HEK293 (cell line): ENCODE measurements around the gene COQ8B.
A peak's percentile ranks its signal among the peaks of the same experiment; 100 is the strongest.

ENCODE experiments used
- CTCF ChIA-PET: fragments of 350-600 bp; formaldehyde crosslinking; extraction: SDS; loops from one replicate; lab custom pipeline; 2021; ENCODE audit warnings: antibody characterized with exemption; lab: Yijun Ruan, JAX
- POLR2A ChIA-PET: fragments of 300-600 bp; formaldehyde crosslinking; extraction: SDS; loops from one replicate; lab custom pipeline; 2020; ENCODE audit warnings: antibody characterized with exemption, inconsistent platforms; lab: Yijun Ruan, JAX
- H3K27ac ChIP-seq: fragments of 200-500 bp; sonication (Bioruptor generic); 2 replicates; pipeline ENCODE4 v1.5.1; 2014; ENCODE audit warnings: low read depth, low read length, control low read depth, inconsistent platforms; ENCODE audit errors: extremely low read depth
- H3K36me3 ChIP-seq, 2 experiments: fragments of 200-500 bp in 1 of 2; sonication (Bioruptor generic) in 1 of 2; 1 replicate in 1 of 2; 2 replicates in 1 of 2; pipeline ENCODE4 v1.5.1; 2014 to 2017; ENCODE audit warnings: inconsistent platforms in 2 of 2, low read length in 2 of 2; ENCODE audit not compliant: control insufficient read depth in 2 of 2, insufficient read depth in 1 of 2
- H3K4me1 ChIP-seq: fragments of 200-500 bp; sonication (Bioruptor generic); 2 replicates; pipeline ENCODE4 v1.5.1; 2014; ENCODE audit warnings: mild to moderate bottlenecking, low read length, inconsistent platforms; ENCODE audit not compliant: control insufficient read depth, insufficient read depth
- H3K4me3 ChIP-seq: 2 replicates; pipeline ENCODE4 v1.5.1; 2011; ENCODE audit warnings: low read depth, mild to moderate bottlenecking, control low read depth, low read length, moderate library complexity
- H3K9me3 ChIP-seq: fragments of 200-500 bp; sonication (Bioruptor generic); 2 replicates; pipeline ENCODE4 v1.5.1; 2014; ENCODE audit warnings: low read depth, low read length, inconsistent platforms; ENCODE audit not compliant: control insufficient read depth, insufficient read depth
- EGR2 ChIP-seq: fragments of 450-650 bp; formaldehyde crosslinking; IDR thresholded peaks from 2 replicates; pipeline ENCODE4 v1.5.1; 2016; ENCODE audit warnings: low read depth, missing biosample characterization, missing genetic modification characterization
- INSM2 ChIP-seq: fragments of 450-650 bp; formaldehyde crosslinking; IDR thresholded peaks from 2 replicates; pipeline ENCODE4 v1.5.1; 2016; ENCODE audit warnings: missing biosample characterization, missing genetic modification characterization
- KLF8 ChIP-seq: fragments of 450-650 bp; formaldehyde crosslinking; IDR thresholded peaks from 2 replicates; pipeline ENCODE4 v1.5.1; 2016; ENCODE audit warnings: missing biosample characterization, missing genetic modification characterization
- PRDM1 ChIP-seq: fragments of 450-650 bp; formaldehyde crosslinking; IDR thresholded peaks from 2 replicates; pipeline ENCODE4; 2016; ENCODE audit warnings: missing biosample characterization, missing genetic modification characterization
- PRDM10 ChIP-seq: fragments of 450-650 bp; formaldehyde crosslinking; IDR thresholded peaks from 2 replicates; pipeline ENCODE4 v1.5.1; 2016; ENCODE audit warnings: missing biosample characterization, missing genetic modification characterization
- SP3 ChIP-seq: fragments of 450-650 bp; formaldehyde crosslinking; IDR thresholded peaks from 2 replicates; pipeline ENCODE4 v1.5.1; 2016; ENCODE audit warnings: missing biosample characterization, missing genetic modification characterization
- TSHZ1 ChIP-seq: fragments of 450-650 bp; formaldehyde crosslinking; IDR thresholded peaks from 2 replicates; pipeline ENCODE4 v1.5.1; 2016; ENCODE audit warnings: missing biosample characterization, missing genetic modification characterization, borderline replicate concordance
- ZBTB11 ChIP-seq: fragments of 450-650 bp; formaldehyde crosslinking; conservative IDR thresholded peaks from 2 replicates; pipeline ENCODE4 v1.5.1; 2016; ENCODE audit warnings: low read depth, missing biosample characterization, missing genetic modification characterization
- ZBTB49 ChIP-seq: fragments of 450-650 bp; formaldehyde crosslinking; IDR thresholded peaks from 2 replicates; pipeline ENCODE4 v1.5.1; 2016; ENCODE audit warnings: missing biosample characterization, missing genetic modification characterization, low read depth
- ZFHX2 ChIP-seq: fragments of 450-650 bp; formaldehyde crosslinking; conservative IDR thresholded peaks from 2 replicates; pipeline ENCODE4 v1.5.1; 2016; ENCODE audit warnings: missing biosample characterization, missing genetic modification characterization
- ZNF2 ChIP-seq: fragments of 450-650 bp; formaldehyde crosslinking; IDR thresholded peaks from 2 replicates; pipeline ENCODE4 v1.5.1; 2016; ENCODE audit warnings: missing biosample characterization, missing genetic modification characterization
- ZNF211 ChIP-seq: fragments of 450-650 bp; formaldehyde crosslinking; IDR thresholded peaks from 2 replicates; pipeline ENCODE4 v1.5.1; 2016; ENCODE audit warnings: low read depth, missing biosample characterization, missing genetic modification characterization
- ZNF24 ChIP-seq: fragments of 450-650 bp; formaldehyde crosslinking; IDR thresholded peaks from 2 replicates; pipeline ENCODE4 v1.5.1; 2016; ENCODE audit warnings: missing biosample characterization, missing genetic modification characterization
- ZNF324 ChIP-seq: fragments of 450-650 bp; formaldehyde crosslinking; IDR thresholded peaks from 2 replicates; pipeline ENCODE4 v1.5.1; 2016; ENCODE audit warnings: missing biosample characterization, missing genetic modification characterization
- ZNF335 ChIP-seq: fragments of 450-650 bp; formaldehyde crosslinking; conservative IDR thresholded peaks from 2 replicates; pipeline ENCODE4 v1.5.1; 2016; ENCODE audit warnings: missing biosample characterization, missing genetic modification characterization
- ZNF561 ChIP-seq: fragments of 450-650 bp; IDR thresholded peaks from 2 replicates; pipeline ENCODE4 v1.5.1; 2018; ENCODE audit warnings: missing biosample characterization, missing genetic modification characterization, borderline replicate concordance
- ZNF600 ChIP-seq: fragments of 450-650 bp; formaldehyde crosslinking; IDR thresholded peaks from 2 replicates; pipeline ENCODE4 v1.5.1; 2016; ENCODE audit warnings: missing biosample characterization, missing genetic modification characterization
- ZNF792 ChIP-seq: fragments of 450-650 bp; formaldehyde crosslinking; IDR thresholded peaks from 2 replicates; pipeline ENCODE4 v1.5.1; 2016; ENCODE audit warnings: missing biosample characterization, missing genetic modification characterization
- ZNF843 ChIP-seq: fragments of 450-650 bp; formaldehyde crosslinking; IDR thresholded peaks from 2 replicates; pipeline ENCODE4 v1.5.1; 2016; ENCODE audit warnings: missing biosample characterization, missing genetic modification characterization
- ZSCAN30 ChIP-seq: fragments of 450-650 bp; IDR thresholded peaks from 2 replicates; pipeline ENCODE4 v1.5.1; 2018; ENCODE audit warnings: missing biosample characterization, mild to moderate bottlenecking, missing genetic modification characterization, moderate library complexity

Gene COQ8B

GRCh38 chr19:40754611-40755247 is 38.0 kb upstream of the COQ8B start (continued):
- TF ChIP-seq ZNF324 = no peak
- TF ChIP-seq KLF8 (tag by site-specific recombination) = no peak
- TF ChIP-seq ZBTB11 (tag by site-specific recombination) = no peak
- 0 out of 2 replicates have a peak, but pooled peaks have one; percentile 16 for TF ChIP-seq INSM2 (tag by site-specific recombination)
- TF ChIP-seq ZNF600 = peak; percentile 72; the same call in 1 of the 2 replicates
- TF ChIP-seq EGR2 = peak; percentile 52
- peak; percentile 38; the same call in 1 of the 2 replicates for TF ChIP-seq PRDM1
- peak; percentile 28; the same call in 1 of the 2 replicates for TF ChIP-seq ZFHX2 (tag by site-specific recombination)

- POLR2A ChIA-PET = interaction anchor here (0.6 to 7.3 kb wide), 9 partner anchors 8 to 554 kb away, joined by 3 to 180 read pairs (median 4); partner anchors contain the start of genes COQ8B, ITPKC and RAB4B
- peaks cover 41 to 67% of the 10 kb centered on the region in 2 experiments for H3K36me3 ChIP-seq
- CTCF ChIA-PET = interaction anchor here (0.9 to 2.5 kb wide), 6 partner anchors 19 to 210 kb away, joined by 3 to 22 read pairs (median 4); no protein-coding TSS in a partner anchor
- H3K27ac ChIP-seq = peak overlapping the region; percentile 7; the same call in 1 of the 2 replicates
- peaks cover 41% of the 10 kb centered on the region for H3K4me1 ChIP-seq
- H3K9me3 ChIP-seq = no peaks in the 10 kb centered on the region
- H3K4me3 ChIP-seq = peak overlapping the region; percentile 64; the same call in 1 of the 2 replicates
- TF ChIP-seq PRDM10 (tag by site-specific recombination) (peak; percentile 52), ZNF2 (tag by site-specific recombination) (peak; percentile 31; the same call in 1 of the 2 replicates), TSHZ1 (tag by site-specific recombination) (no peak), ZNF843 (tag by site-specific recombination) (0 out of 2 replicates have a peak, but pooled peaks have one; percentile 9), ZFHX2 (tag by site-specific recombination) (peak; percentile 88), ZNF24 (tag by site-specific recombination) (0 out of 2 replicates have a peak, but pooled peaks have one; percentile 21), ZNF792 (tag by site-specific recombination) (no peak), ZSCAN30 (tag by site-specific recombination) (no peak), ZNF335 (tag by site-specific recombination) (no peak), SP3 (tag by site-specific recombination) (0 out of 2 replicates have a peak, but pooled peaks have one; percentile 26), ZNF561 (tag by site-specific recombination) (no peak), KLF8 (tag by site-specific recombination) (peak; percentile 32; the same call in 1 of the 2 replicates), ZBTB49 (no peak), ZNF211 (tag by site-specific recombination) (no peak)
These were observed 35.6 kb upstream of the COQ8B start for GRCh38 chr19:40752257-40752781.
